CD14-positive monocyte (primary cell): Measurements from ENCODE around the gene UBE3D. TPM values are rescaled to one million over a fixed set of nuclear protein-coding genes. Genes with fewer than 3 reads are reported as not detected.

Experiments used
- DNase-seq, 3 donors: peaks; one replicate each; pipeline ENCODE4 v3.0.0-alpha.2; 2011 to 2022
- H2AFZ ChIP-seq: 2 replicates; pipeline ENCODE4 v1.6.0; 2012; ENCODE audit warnings: mild to moderate bottlenecking, low read depth, low read length, inconsistent platforms; ENCODE audit not compliant: insufficient read depth, poor library complexity, severe bottlenecking
- H3K27ac ChIP-seq, 2 donors: 1 replicate in 1 of 2; 2 replicates in 1 of 2; pipeline ENCODE4 v1.5.1; 2012 to 2013; ENCODE audit warnings: low read length in 2 of 2, control low read depth in 1 of 2, inconsistent platforms in 1 of 2, low read depth in 1 of 2, mild to moderate bottlenecking in 1 of 2
- H3K27me3 ChIP-seq, 2 donors: one replicate each; pipeline versions ENCODE4 v1.6.0 to v1.6.1; 2011 to 2013; ENCODE audit warnings: low read length in 2 of 2; ENCODE audit not compliant: control insufficient read depth in 2 of 2, insufficient read depth in 2 of 2
- H3K36me3 ChIP-seq, 2 donors: replicated peaks in 1 of 2; 1 replicate in 1 of 2; 2 replicates in 1 of 2; pipeline versions ENCODE4 v1.5.1 to v1.6.1; 2012 to 2013; ENCODE audit warnings: low read length in 2 of 2, control low read depth in 1 of 2, inconsistent platforms in 1 of 2, mild to moderate bottlenecking in 1 of 2; ENCODE audit not compliant: insufficient read depth in 2 of 2, control insufficient read depth in 1 of 2
- H3K4me1 ChIP-seq, 2 donors: 1 replicate in 1 of 2; 2 replicates in 1 of 2; pipeline versions ENCODE4 v1.5.1 to v1.6.1; 2012 to 2013; ENCODE audit warnings: low read length in 2 of 2, control low read depth in 1 of 2, inconsistent platforms in 1 of 2, mild to moderate bottlenecking in 1 of 2, moderate library complexity in 1 of 2; ENCODE audit not compliant: insufficient read depth in 2 of 2, control insufficient read depth in 1 of 2
- H3K4me2 ChIP-seq: replicated peaks from 2 replicates; pipeline ENCODE3; 2012; ENCODE audit warnings: low read length, moderate library complexity, mild to moderate bottlenecking; ENCODE audit not compliant: poor library complexity, severe bottlenecking; ENCODE audit errors: extremely low read depth
- H3K4me3 ChIP-seq, 3 experiments: fragments of 200-600 bp in 1 of 3; sonication (generic) in 1 of 3; replicated peaks in 1 of 3; 1 replicate in 2 of 3; 2 replicates in 1 of 3; pipeline ENCODE4 v1.5.1; 2011 to 2013; ENCODE audit warnings: low read length in 3 of 3, mild to moderate bottlenecking in 3 of 3, control low read depth in 2 of 3, low read depth in 2 of 3, inconsistent platforms in 1 of 3, moderate library complexity in 1 of 3
- H3K79me2 ChIP-seq: 2 replicates; pipeline ENCODE4 v1.6.0; 2012; ENCODE audit warnings: mild to moderate bottlenecking, control low read depth, inconsistent platforms, low read length, moderate library complexity; ENCODE audit not compliant: insufficient read depth
- H3K9ac ChIP-seq: 2 replicates; pipeline ENCODE4 v1.6.0; 2017; ENCODE audit warnings: low read length, mild to moderate bottlenecking; ENCODE audit not compliant: insufficient read depth, poor library complexity, severe bottlenecking
- H3K9me3 ChIP-seq, 2 donors: replicated peaks in 1 of 2; 1 replicate in 1 of 2; 2 replicates in 1 of 2; pipeline versions ENCODE4 v1.5.1 to v1.6.1; 2012 to 2013; ENCODE audit warnings: low read length in 2 of 2, control low read depth in 1 of 2; ENCODE audit not compliant: control insufficient read depth in 1 of 2, insufficient read depth in 1 of 2
- H4K20me1 ChIP-seq: 2 replicates; pipeline ENCODE4 v1.6.0; 2012; ENCODE audit warnings: mild to moderate bottlenecking, low read length, control low read depth, moderate library complexity; ENCODE audit not compliant: insufficient read depth
- H3K27ac Mint-ChIP-seq, 7 donors: one replicate each; pipeline ENCODE4 v1.8.0; 2020; ENCODE audit warnings: mild to moderate bottlenecking in 7 of 7, mixed read lengths in 7 of 7, moderate library complexity in 6 of 7, inconsistent platforms in 2 of 7
- H3K27me3 Mint-ChIP-seq, 3 donors: one replicate each; pipeline ENCODE4 v1.8.0; 2021 to 2022; ENCODE audit warnings: low read depth in 3 of 3, mild to moderate bottlenecking in 3 of 3, mixed read lengths in 3 of 3, moderate library complexity in 3 of 3, inconsistent platforms in 1 of 3
- H3K36me3 Mint-ChIP-seq, 2 donors: one replicate each; pipeline ENCODE4 v1.8.0; 2020; ENCODE audit warnings: mixed read lengths in 2 of 2, inconsistent platforms in 1 of 2, mild to moderate bottlenecking in 1 of 2
- H3K4me1 Mint-ChIP-seq: one replicate; pipeline ENCODE4 v1.8.0; 2020; ENCODE audit warnings: mild to moderate bottlenecking, mixed read lengths
- H3K4me3 Mint-ChIP-seq, 2 donors: one replicate each; pipeline ENCODE4 v1.8.0; 2020; ENCODE audit warnings: mild to moderate bottlenecking in 2 of 2, mixed read lengths in 2 of 2, moderate library complexity in 1 of 2
- H3K9me3 Mint-ChIP-seq, 7 donors: one replicate each; pipeline ENCODE4 v1.8.0; 2020 to 2022; ENCODE audit warnings: mixed read lengths in 7 of 7, mild to moderate bottlenecking in 6 of 7, moderate library complexity in 6 of 7, inconsistent platforms in 2 of 7
- WGBS: methylation state at CpG from one replicate; pipeline ENCODE4 v1.1.5; 2013; ENCODE audit warnings: missing lambda C conversion rate; ENCODE audit not compliant: insufficient coverage; 5-methylcytosine and 5-hydroxymethylcytosine counted together
- intact Hi-C, 2 donors: fragments of 100-400 bp; cut with micrococcal nuclease; formaldehyde crosslinking; loops; one replicate each; pipeline versions ENCODE4 v1.15.0 to v1.15.1; 2023
- polyA plus RNA-seq, 3 donors: library from polyadenylated mRNA; depleted of rRNA in 1 of 3; unstranded in 2 of 3; stranded (reverse) in 1 of 3; fragments of 300-500 nt in 2 of 3; fragments of >200 nt in 1 of 3; fragmentation: Illumina TruSeq in 2 of 3; gene quantifications; 1 replicate in 2 of 3; 2 replicates in 1 of 3; pipeline ENCODE4 v1.2.3, GENCODE V29; 2012 to 2021
- TF ChIP-seq, protein P1 (sequence below): fragments of 200-600 bp; IDR thresholded peaks from one replicate; pipeline ENCODE4 v1.8.0; 2022; ENCODE audit warnings: antibody characterized with exemption, mild to moderate bottlenecking

The UBE3D gene
- polyA plus RNA-seq, 3 donors: 0.61 to 1.7 (median 1.1) TPM

GRCh38 chr6:82958551-82958950, 107.1 kb downstream of the UBE3D start:
- H3K27ac ChIP-seq: no peak overlapping the region
- H3K4me3 Mint-ChIP-seq: no peak overlapping the region
- no peak for DNase-seq
- no peaks in the 10 kb centered on the region for H3K36me3 ChIP-seq
- H3K4me1 Mint-ChIP-seq: no peaks in the 10 kb centered on the region
- no peak overlapping the region for H3K9ac ChIP-seq
- H3K79me2 ChIP-seq: no peaks in the 10 kb centered on the region
- intact Hi-C loops: no loop called here
- no peak overlapping the region for H3K4me2 ChIP-seq
- WGBS: no CpG with 5 or more reads among the region's 1 CpG
- no peaks in the 10 kb centered on the region for H3K36me3 Mint-ChIP-seq
- no peaks in the 10 kb centered on the region for H3K9me3 Mint-ChIP-seq
- no peak overlapping the region for H3K27ac Mint-ChIP-seq
- no peak overlapping the region for H2AFZ ChIP-seq
- H3K4me1 ChIP-seq: no peaks in the 10 kb centered on the region
- H3K9me3 ChIP-seq: no peaks in the 10 kb centered on the region
- no peak overlapping the region for H3K4me3 ChIP-seq
- H4K20me1 ChIP-seq: no peaks in the 10 kb centered on the region
- no peaks in the 10 kb centered on the region for H3K27me3 ChIP-seq
- TF ChIP-seq, protein P1, sequence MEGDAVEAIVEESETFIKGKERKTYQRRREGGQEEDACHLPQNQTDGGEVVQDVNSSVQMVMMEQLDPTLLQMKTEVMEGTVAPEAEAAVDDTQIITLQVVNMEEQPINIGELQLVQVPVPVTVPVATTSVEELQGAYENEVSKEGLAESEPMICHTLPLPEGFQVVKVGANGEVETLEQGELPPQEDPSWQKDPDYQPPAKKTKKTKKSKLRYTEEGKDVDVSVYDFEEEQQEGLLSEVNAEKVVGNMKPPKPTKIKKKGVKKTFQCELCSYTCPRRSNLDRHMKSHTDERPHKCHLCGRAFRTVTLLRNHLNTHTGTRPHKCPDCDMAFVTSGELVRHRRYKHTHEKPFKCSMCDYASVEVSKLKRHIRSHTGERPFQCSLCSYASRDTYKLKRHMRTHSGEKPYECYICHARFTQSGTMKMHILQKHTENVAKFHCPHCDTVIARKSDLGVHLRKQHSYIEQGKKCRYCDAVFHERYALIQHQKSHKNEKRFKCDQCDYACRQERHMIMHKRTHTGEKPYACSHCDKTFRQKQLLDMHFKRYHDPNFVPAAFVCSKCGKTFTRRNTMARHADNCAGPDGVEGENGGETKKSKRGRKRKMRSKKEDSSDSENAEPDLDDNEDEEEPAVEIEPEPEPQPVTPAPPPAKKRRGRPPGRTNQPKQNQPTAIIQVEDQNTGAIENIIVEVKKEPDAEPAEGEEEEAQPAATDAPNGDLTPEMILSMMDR: no peak
- H3K27me3 Mint-ChIP-seq: no peaks in the 10 kb centered on the region

- Histone ChIP-seq H3K9me3 (no peaks in the 10 kb centered on the region), H3K27ac (no peak overlapping the region), H3K4me3 (no peak overlapping the region), H3K36me3 (no peaks in the 10 kb centered on the region), H3K27me3 (no peaks in the 10 kb centered on the region), H3K4me1 (no peaks in the 10 kb centered on the region), H3K4me2 (no peak overlapping the region), H4K20me1 (no peaks in the 10 kb centered on the region), H2AFZ (no peak overlapping the region), H3K9ac (no peak overlapping the region), H3K79me2 (no peaks in the 10 kb centered on the region)
- Mint-ChIP-seq H3K9me3 (no peaks in the 10 kb centered on the region), H3K27me3 (no peaks in the 10 kb centered on the region), H3K4me1 (no peaks in the 10 kb centered on the region), H3K27ac (no peak overlapping the region), H3K4me3 (no peak overlapping the region), H3K36me3 (no peaks in the 10 kb centered on the region)
- 100% methylated on average over 1 of the region's 2 CpGs for WGBS
- TF ChIP-seq, protein P1: no peak
- intact Hi-C loops: no loop called here
- no peak for DNase-seq
Measured at GRCh38 chr6:82957868-82958245, 107.8 kb downstream of the UBE3D start.
